ENCODE results near the gene MBD3.

MBD3 gene

DNA sequence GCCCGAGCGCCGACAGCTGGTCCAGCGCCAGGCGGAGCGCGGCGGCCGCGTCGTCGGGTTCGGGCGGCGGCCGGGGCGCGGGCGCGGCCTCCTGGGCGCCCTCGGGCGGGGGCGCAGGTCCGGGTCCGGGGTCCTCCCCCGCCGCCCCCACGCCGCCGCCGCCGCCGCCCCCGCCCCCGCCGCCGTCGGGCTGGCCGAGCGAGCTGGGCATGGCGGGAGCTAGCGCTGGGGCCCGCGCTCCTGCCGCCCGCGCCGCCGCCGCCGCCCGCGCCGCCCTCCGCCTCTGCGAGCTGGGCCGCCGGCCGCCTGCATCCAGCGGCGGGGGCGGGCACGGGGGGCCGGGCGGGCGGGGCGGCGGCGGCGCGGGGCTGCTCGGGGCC is 24.8 kb downstream of the MBD3 start:
- Histone ChIP-seq H3K4me1 (ENCODE audit: control insufficient read depth in 1 of 2, insufficient read depth in 1 of 2, low read depth in 1 of 2, low read length in 1 of 2) (peaks cover 5 to 12% of the 10 kb centered on the region in 2 experiments), H3K9me3 (no peaks in the 10 kb centered on the region), H3K36me3 (no peaks in the 10 kb centered on the region), H3K27me3 (peaks cover 80% of the 10 kb centered on the region), H3K27ac (no peak overlapping the region), H3K4me3 (ENCODE audit: low read depth in 1 of 2, low read length in 1 of 2) (no peak overlapping the region)
- TF ChIP-seq, protein P1, sequence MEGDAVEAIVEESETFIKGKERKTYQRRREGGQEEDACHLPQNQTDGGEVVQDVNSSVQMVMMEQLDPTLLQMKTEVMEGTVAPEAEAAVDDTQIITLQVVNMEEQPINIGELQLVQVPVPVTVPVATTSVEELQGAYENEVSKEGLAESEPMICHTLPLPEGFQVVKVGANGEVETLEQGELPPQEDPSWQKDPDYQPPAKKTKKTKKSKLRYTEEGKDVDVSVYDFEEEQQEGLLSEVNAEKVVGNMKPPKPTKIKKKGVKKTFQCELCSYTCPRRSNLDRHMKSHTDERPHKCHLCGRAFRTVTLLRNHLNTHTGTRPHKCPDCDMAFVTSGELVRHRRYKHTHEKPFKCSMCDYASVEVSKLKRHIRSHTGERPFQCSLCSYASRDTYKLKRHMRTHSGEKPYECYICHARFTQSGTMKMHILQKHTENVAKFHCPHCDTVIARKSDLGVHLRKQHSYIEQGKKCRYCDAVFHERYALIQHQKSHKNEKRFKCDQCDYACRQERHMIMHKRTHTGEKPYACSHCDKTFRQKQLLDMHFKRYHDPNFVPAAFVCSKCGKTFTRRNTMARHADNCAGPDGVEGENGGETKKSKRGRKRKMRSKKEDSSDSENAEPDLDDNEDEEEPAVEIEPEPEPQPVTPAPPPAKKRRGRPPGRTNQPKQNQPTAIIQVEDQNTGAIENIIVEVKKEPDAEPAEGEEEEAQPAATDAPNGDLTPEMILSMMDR (IDR thresholded peaks at IDR 0.05): no peak

DNA sequence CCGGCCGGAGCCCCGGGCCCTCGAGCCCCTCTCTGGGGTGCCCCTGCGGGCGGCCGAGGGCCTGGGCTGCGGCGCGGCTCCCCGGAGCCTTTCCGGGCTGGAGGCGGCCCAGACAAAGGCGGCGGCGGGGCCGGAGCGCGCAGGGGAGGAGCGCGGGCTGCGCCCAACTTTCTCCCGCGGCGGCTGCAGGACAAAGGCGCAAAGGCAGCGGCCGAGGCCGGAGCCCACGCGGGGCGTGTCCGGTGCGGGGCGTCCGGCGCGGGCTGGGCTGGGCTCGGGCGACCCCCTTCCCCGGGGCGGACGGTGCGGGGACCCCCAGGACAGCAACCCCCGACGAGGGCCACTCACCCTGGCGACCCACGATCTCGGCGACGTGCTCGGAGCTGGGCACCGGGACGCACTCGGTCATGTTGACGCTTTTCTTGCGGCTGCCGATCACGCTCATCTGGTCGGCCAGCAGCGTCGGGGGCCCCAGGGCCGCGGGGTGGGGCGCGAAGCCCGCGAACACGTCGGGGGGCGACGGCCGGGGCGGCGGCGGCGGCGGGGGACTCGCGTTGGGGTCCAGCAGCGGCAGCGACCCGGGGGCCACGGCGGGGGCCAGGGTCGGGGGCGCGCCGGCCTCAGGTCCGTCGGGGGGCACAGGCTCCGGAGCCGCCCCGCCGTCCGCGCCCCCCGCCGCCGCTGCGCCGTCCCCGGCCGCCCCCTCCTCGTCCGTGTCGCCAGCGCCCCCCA is 25.4 kb downstream of the MBD3 start:
- TF ChIP-seq, protein P1 (IDR thresholded peaks at IDR 0.05): no peak
- Histone ChIP-seq H3K27me3 (peaks cover 86% of the 10 kb centered on the region), H3K9me3 (no peaks in the 10 kb centered on the region), H3K27ac (no peak overlapping the region), H3K4me1 (ENCODE audit: control insufficient read depth in 1 of 2, insufficient read depth in 1 of 2, low read depth in 1 of 2, low read length in 1 of 2) (peaks cover 5 to 12% of the 10 kb centered on the region in 2 experiments), H3K4me3 (ENCODE audit: low read depth in 1 of 2, low read length in 1 of 2) (peak overlapping the region in 1 of 2 experiments; percentile 41), H3K36me3 (no peaks in the 10 kb centered on the region)

DNA sequence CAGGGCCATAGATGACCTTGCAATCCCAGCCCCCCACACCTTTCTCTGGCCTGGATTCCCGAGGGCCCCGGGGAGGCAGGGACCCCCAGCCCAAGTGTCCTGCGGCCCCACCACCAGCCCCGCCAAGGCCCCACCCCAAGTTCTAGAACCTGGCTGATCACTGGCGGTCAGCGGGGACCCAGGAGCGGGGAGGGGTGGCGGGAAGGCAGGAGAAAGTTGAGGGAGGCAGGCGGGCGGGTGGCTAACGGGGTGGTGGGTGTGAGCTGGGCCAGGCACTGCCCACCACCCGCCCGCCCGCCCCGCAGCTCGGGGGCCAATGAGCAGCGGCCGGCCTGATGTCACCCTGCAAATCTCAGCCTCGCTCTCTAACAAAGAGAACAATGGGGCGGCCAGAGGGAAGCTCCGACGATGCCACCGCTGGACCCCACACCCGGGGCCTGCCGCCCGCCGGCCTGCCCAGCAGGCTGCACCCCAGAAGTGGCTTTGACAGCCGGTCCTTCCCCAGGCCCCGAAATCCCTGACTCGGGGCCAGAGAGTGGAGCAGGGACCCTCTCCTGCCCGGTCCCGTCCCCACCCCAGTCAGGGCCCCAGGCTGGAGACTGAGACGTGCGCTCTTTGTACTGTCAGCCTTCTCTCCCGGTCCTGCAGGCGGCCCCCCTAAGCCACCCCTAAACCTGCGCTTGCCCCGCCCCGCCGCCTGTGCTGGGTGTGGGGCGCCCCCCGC is 26.1 kb downstream of the MBD3 start:
- H3K27me3 ChIP-seq: peaks cover 89% of the 10 kb centered on the region
- H3K27ac ChIP-seq: no peak overlapping the region
- H3K4me1 ChIP-seq (ENCODE audit: control insufficient read depth in 1 of 2, insufficient read depth in 1 of 2, low read depth in 1 of 2, low read length in 1 of 2): peaks cover 5 to 12% of the 10 kb centered on the region in 2 experiments
- TF ChIP-seq, protein P1 (IDR thresholded peaks at IDR 0.05): no peak
- H3K36me3 ChIP-seq: no peaks in the 10 kb centered on the region
- H3K9me3 ChIP-seq: no peaks in the 10 kb centered on the region
- no peak overlapping the region for H3K4me3 ChIP-seq (ENCODE audit: low read depth in 1 of 2, low read length in 1 of 2)

DNA sequence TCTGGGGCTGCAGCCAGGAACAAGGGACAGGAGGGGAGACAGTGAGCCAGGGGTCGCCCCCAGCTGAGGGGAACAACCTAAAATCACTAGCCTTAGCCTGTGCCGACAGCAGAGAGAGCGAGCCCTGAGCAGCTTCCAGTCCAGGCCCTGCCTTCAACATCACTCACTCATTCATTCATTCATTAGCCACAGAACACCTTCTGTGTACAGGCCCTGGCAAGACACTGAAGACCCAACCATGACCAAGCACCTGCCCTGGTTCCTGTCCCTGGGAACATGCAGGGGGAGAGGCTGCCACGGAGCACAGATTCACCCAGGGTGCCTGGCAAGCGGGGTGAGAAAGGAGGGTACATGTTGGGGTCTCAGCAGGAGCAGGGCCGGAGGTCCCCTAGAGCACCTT is 29.4 kb downstream of the MBD3 start:
- H3K36me3 ChIP-seq: no peaks in the 10 kb centered on the region
- no peak overlapping the region for H3K27ac ChIP-seq
- no peak overlapping the region for H3K4me3 ChIP-seq (ENCODE audit: low read depth in 1 of 2, low read length in 1 of 2)
- peaks cover 2 to 8% of the 10 kb centered on the region in 2 experiments for H3K4me1 ChIP-seq (ENCODE audit: control insufficient read depth in 1 of 2, insufficient read depth in 1 of 2, low read depth in 1 of 2, low read length in 1 of 2)
- TF ChIP-seq, protein P1 (IDR thresholded peaks at IDR 0.05): no peak
- H3K27me3 ChIP-seq: peaks cover 78% of the 10 kb centered on the region
- no peaks in the 10 kb centered on the region for H3K9me3 ChIP-seq

DNA sequence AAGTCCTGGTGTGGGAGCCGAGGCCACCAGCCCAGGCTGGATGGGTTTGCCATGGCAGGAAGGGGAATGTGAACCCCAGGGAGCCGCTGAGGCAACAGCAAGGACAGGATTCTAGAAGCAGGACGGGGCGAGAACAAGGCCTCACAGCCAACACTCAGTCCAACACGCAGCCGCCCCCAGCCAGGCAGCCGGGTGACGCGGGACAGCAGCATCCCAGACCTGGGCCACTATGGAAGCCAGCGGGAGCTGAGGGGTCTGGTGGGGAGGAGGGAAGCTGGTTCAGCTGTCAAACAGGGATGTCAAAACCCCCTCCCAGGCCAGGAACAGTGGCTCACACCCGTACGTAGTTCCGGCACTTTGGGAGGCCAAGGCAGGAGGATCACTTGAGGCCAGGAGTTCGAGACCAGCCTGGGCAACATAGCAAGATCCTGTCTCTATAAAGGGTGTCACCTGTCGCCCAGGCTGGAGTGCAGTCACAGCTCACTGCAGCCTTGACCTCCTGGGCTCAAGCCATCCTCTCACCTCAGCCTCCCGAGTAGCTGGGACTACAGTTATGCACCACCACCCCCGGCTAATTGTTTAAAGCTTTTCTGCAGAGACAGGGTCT is 31.3 kb downstream of the MBD3 start:
- H3K4me1 ChIP-seq (ENCODE audit: control insufficient read depth in 1 of 2, insufficient read depth in 1 of 2, low read depth in 1 of 2, low read length in 1 of 2): no peaks in the 10 kb centered on the region
- H3K36me3 ChIP-seq: no peaks in the 10 kb centered on the region

More for the DNA sequence above, 31.3 kb downstream of the MBD3 start:
- Histone ChIP-seq H3K27ac (no peak overlapping the region), H3K27me3 (peaks cover 67% of the 10 kb centered on the region), H3K9me3 (no peaks in the 10 kb centered on the region), H3K4me3 (ENCODE audit: low read depth in 1 of 2, low read length in 1 of 2) (no peak overlapping the region)
- TF ChIP-seq, protein P1 (IDR thresholded peaks at IDR 0.05): no peak

All from neutrophil (primary cell).